NT2/D1 (cell line): ENCODE results near the gene COX7C.
"Not testable (repeated sequence)": the region's sequence is repeated elsewhere in the genome, so short reads cannot be mapped to it uniquely, and the experiment has no call there.

Experiments used
- DNase-seq: peaks from one replicate; pipeline ENCODE4 v3.0.0-alpha.2; 2011; ENCODE audit warnings: low read depth, low spot score
- H3K27me3 ChIP-seq: 2 replicates; pipeline ENCODE4 v1.6.0; 2011; ENCODE audit warnings: mild to moderate bottlenecking; ENCODE audit not compliant: insufficient read length, insufficient read depth
- H3K36me3 ChIP-seq: 2 replicates; pipeline ENCODE4 v1.6.1; 2011; ENCODE audit warnings: mild to moderate bottlenecking, low read length, mixed read lengths; ENCODE audit not compliant: insufficient read depth, insufficient read length
- H3K4me1 ChIP-seq: 2 replicates; pipeline ENCODE4 v1.5.1; 2011; ENCODE audit not compliant: insufficient read depth, insufficient read length
- H3K4me3 ChIP-seq: 2 replicates; pipeline ENCODE4 v1.5.1; 2011; ENCODE audit warnings: low read depth; ENCODE audit not compliant: insufficient read length
- H3K9ac ChIP-seq: 2 replicates; pipeline ENCODE4 v1.6.0; 2011; ENCODE audit warnings: low read depth; ENCODE audit not compliant: insufficient read length
- H3K9me3 ChIP-seq: 2 replicates; pipeline ENCODE4 v1.5.1; 2011; ENCODE audit warnings: mild to moderate bottlenecking, low read length; ENCODE audit not compliant: insufficient read depth
- SUZ12 ChIP-seq: IDR thresholded peaks from 2 replicates; pipeline ENCODE4 v1.6.1; 2011; ENCODE audit not compliant: insufficient read length, insufficient read depth; ENCODE audit errors: extremely low read depth
- YY1 ChIP-seq: IDR thresholded peaks from 2 replicates; pipeline ENCODE4 v1.6.1; 2011; ENCODE audit not compliant: insufficient read length, insufficient read depth
- ZNF274 ChIP-seq: IDR thresholded peaks from 2 replicates; pipeline ENCODE4 v1.6.1; 2011; ENCODE audit warnings: mild to moderate bottlenecking, low read depth, low read length

COX7C gene, protein sequence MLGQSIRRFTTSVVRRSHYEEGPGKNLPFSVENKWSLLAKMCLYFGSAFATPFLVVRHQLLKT

DNA sequence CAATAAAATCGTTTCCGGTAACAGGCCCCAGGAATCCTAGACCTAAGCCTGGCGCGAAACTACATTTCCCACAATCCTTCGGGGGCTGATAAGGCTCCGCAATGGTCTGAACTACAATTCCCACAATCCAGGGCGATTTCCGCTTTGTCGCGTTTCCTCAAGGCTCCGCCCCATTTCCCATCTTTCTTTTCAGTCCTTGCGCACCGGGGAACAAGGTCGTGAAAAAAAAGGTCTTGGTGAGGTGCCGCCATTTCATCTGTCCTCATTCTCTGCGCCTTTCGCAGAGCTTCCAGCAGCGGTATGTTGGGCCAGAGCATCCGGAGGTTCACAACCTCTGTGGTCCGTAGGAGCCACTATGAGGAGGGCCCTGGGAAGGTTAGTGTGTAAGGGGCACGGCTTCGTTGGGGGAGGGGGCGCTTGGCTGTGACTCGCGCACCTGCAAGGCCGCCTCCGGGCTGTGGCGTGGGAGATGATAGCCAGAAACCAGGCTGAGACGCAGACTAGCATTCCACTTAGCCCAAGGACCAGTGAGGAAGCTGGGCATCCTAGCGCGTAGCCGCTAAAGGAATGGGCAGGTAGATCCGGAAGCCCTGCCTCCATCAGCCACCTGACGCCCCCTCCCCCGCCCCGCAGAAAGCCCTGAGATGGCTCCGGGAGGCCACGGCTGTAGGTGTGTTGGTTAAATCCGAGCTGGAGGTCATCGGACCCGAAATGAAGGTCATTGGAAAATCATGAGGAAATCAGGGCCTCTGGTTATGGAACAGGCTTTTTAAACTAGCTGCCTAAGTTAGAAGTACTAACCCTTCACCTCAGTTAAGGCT is at the start of gene COX7C:
Gene COX7C (plus strand): TSS at position 186 of the 821 bp plus-strand sequence. CDS start 115 bp downstream, at position 301.
- TF ChIP-seq YY1 (peak; percentile 42), ZNF274 (no peak), SUZ12 (no peak)
- H3K9me3 ChIP-seq, result no peaks in the 10 kb centered on the region
- H3K9ac ChIP-seq, result peak within 1 kb of the TSS; percentile 91
- H3K4me1 ChIP-seq, result no peaks in the 10 kb centered on the region
- peak within 1 kb of the TSS; percentile 92 for H3K4me3 ChIP-seq
- no peaks in the 10 kb centered on the region for H3K27me3 ChIP-seq
- peaks cover 26% of the 10 kb centered on the region for H3K36me3 ChIP-seq
- peak; percentile 90 for DNase-seq

DNA sequence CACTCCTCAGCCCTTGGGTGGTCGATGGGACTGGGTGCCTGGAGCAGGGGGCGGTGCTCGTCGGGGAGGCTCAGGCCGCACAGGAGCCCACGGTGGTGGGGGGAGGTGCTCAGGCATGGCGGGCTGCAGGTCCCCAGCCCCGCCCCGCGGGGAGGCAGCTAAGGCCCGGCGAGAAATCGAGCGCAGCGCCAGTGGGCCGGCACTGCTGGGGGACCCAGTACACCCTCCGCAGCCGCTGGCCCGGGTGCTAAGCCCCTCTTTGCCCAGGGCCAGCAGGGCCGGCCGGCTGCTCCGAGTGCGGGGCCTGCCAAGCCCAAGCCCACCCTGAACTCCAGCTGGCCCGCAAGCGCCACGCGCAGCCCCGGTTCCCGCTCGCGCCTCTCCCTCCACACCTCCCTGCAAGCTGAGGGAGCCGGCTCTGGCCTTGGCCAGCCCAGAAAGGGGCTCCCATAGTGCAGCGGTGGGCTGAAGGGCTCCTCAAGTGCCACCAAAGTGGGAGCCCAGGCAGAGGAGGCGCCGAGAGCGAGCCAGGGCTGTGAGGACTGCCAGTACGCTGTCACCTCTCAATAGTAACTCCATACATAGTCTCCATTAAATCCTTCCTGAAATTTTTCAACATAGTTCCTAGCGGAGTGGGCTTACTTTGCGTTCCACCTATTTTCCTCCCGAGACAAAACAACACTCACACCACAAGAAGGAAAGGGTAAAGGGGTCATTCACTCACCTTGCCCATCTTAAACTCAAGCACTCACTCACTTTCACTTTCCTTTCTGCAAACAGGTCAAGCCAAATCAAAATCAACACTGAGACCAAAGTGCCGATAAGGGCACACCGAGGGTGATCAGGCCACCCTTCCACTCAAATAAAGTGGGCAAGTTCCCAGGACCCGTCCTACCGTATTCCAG is 48.0 kb upstream of the COX7C start:
- not testable (repeated sequence) for H3K36me3 ChIP-seq, H3K9me3 ChIP-seq, H3K27me3 ChIP-seq, DNase-seq, H3K4me3 ChIP-seq, H3K9ac ChIP-seq, H3K4me1 ChIP-seq

DNA sequence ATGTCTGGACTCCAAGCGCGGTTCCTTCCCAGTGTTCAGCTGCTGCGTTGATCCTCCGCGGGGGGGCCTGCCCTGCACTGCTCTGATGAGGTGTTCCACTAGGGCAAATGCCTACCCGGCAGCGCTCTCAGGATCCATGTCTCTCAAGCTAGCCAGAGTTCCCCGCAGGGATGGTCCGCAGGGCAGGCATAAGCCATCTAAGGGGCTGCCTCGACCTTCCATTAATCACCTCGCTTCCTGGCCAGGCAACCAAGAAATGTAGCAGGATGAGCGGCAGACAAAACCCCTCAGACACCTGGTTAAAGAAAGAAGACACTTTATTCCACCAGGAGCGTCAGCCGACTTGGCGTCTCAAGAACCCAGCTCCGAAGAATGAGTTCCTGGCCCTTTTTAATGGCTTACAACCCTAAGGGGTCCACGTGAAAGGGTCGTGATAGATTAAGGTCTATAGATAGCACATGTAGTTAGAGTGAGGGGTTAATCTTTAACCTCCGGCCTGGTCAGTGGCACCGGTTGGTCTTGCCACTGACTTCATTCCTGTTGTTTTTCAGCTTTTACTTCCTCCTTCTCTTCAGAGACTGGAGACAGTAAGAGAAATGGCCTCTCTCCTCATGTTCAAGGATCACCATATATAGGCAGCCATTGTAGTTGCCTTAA is 47.2 kb upstream of the COX7C start:
- Histone ChIP-seq H3K9me3 (no peaks in the 10 kb centered on the region), H3K27me3 (no peaks in the 10 kb centered on the region), H3K4me1 (no peaks in the 10 kb centered on the region), H3K36me3 (no peaks in the 10 kb centered on the region), H3K9ac (no peak overlapping the region), H3K4me3 (no peak overlapping the region)
- TF ChIP-seq ZNF274, result no peak
- no peak for DNase-seq

DNA sequence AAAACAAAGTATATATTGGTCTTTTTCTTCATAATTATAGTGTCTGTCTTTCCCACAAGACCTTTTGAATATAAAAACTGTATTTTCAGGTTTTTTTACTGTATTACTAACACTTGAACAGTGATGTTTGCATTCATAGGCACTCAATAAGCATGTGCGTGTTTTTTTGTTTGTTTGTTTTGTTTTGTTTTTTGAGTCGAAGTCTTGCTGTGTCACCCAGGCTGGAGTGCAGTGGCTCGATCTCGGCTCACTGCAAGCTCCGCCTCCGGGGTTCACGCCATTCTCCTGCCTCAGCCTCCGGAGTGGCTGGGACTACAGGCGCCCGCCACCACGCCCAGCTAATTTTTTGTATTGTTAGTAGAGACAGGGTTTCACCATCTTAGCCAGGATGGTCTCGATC is 46.6 kb upstream of the COX7C start:
- not testable (repeated sequence) for H3K36me3 ChIP-seq, H3K9me3 ChIP-seq, H3K4me3 ChIP-seq, DNase-seq, H3K9ac ChIP-seq, H3K27me3 ChIP-seq, H3K4me1 ChIP-seq

DNA sequence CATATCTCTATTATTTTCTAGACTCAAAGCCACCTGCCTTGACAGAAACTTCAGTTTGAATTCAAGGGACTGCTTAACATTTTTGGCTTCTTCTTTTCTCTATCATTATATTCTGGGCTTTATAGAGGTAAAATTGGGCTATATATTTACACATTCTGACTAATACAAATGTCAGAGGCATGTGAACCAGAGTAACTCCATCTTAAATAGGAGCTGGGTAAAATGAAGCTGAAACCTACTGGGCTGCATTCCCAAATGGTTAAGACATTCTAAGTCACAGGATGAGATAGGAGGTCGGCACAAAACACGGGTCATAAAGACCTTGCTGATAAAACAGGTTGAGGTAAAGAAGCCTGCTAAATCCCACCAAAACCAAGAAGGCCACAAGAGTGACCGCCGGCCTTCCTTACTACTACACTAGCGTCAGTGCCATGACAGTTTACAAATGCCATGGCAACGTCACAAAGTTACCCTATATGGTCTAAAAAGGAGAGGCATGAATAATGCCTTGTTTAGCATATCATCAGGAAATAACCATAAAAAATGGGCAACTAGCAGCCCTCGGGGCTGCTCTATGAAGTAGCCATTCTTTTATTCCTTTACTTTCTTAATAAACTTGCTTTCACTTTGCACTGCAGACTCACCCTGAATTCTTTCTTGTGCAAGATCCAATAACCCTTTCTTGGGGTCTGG is 44.8 kb upstream of the COX7C start:
- TF ChIP-seq SUZ12, result no peak
- no peak for TF ChIP-seq YY1
- TF ChIP-seq ZNF274, result no peak
- no peaks in the 10 kb centered on the region for H3K9me3 ChIP-seq
- H3K27me3 ChIP-seq, result no peaks in the 10 kb centered on the region
- no peak overlapping the region for H3K4me3 ChIP-seq
- H3K36me3 ChIP-seq, result no peaks in the 10 kb centered on the region
- DNase-seq, result no peak
- H3K4me1 ChIP-seq, result no peaks in the 10 kb centered on the region
- H3K9ac ChIP-seq, result no peak overlapping the region

DNA sequence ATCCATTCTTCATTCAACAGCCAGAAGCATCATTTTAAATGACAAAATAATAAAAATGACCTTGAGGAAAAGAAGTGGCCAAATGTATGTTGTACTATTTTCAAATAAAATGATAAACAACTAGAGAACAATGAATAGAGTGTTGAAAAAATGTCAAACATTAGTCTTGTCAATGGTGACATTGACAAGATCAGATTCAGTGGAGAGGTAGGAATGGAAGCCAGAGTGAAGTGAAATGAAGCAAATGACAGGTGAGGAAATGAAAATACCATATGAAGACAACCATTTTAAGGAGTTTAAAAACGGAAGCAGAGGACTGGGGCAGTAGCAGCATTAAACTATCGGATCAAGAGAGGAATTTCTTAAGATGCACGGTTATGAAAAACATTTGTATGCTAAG is 38.2 kb upstream of the COX7C start:
- Histone ChIP-seq H3K4me1 (no peaks in the 10 kb centered on the region), H3K9me3 (no peaks in the 10 kb centered on the region), H3K27me3 (no peaks in the 10 kb centered on the region), H3K4me3 (no peak overlapping the region), H3K9ac (no peak overlapping the region), H3K36me3 (no peaks in the 10 kb centered on the region)
- no peak for DNase-seq
- TF ChIP-seq SUZ12 (no peak), YY1 (no peak), ZNF274 (no peak)

DNA sequence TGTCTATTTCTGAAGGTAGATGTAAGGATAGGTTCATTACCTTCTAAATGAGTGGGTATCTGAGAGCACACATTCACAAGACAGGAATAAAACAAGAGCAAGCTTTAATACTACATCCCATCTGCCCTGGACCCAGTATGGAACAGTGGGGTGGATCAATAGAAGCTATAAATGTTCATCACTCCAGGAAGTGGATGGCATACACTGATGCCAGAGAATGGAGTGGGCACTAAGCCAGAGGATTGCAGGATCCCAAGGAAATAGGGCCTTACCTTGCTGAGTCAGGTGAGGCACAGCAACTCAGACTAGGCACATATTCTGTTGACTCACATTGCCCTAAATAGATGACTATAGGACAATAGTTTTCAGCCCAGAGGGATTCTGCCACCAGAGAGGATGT is 21.3 kb upstream of the COX7C start:
- no peaks in the 10 kb centered on the region for H3K36me3 ChIP-seq
- H3K9me3 ChIP-seq, result no peaks in the 10 kb centered on the region
- H3K4me1 ChIP-seq, result no peaks in the 10 kb centered on the region
- no peak for TF ChIP-seq YY1
- TF ChIP-seq SUZ12, result no peak
- TF ChIP-seq ZNF274, result no peak
- no peaks in the 10 kb centered on the region for H3K27me3 ChIP-seq
- H3K4me3 ChIP-seq, result no peak overlapping the region
- no peak for DNase-seq
- H3K9ac ChIP-seq, result no peak overlapping the region
